K562 (cell line): ENCODE measurements around the gene C1orf74. TPM values are rescaled to one million over a fixed set of nuclear protein-coding genes. Genes with fewer than 3 reads are reported as not detected.

Experiments
- EHMT2 ChIP-seq: fragments of 450-650 bp; IDR thresholded peaks from 2 replicates; pipeline ENCODE4 v1.6.1; 2018; ENCODE audit warnings: antibody characterized with exemption
- ELF2 ChIP-seq: fragments of 250-450 bp; sonication (Bioruptor Pico); IDR thresholded peaks from 2 replicates; pipeline ENCODE4 v1.5.0; 2021; ENCODE audit warnings: mild to moderate bottlenecking
- EP400 ChIP-seq: fragments of 450-650 bp; IDR thresholded peaks from 2 replicates; pipeline ENCODE4 v1.6.1; 2017; ENCODE audit warnings: antibody characterized with exemption, mild to moderate bottlenecking, moderate library complexity
- ETV1 ChIP-seq: fragments of 450-650 bp; conservative IDR thresholded peaks from 2 replicates; pipeline ENCODE4 v1.6.1; 2016; ENCODE audit warnings: missing genetic modification characterization, control low read depth, low read depth, missing compliant biosample characterization
- HCFC1 ChIP-seq: IDR thresholded peaks from 2 replicates; pipeline ENCODE4 v1.6.1; 2012; ENCODE audit warnings: low read depth, low read length, improper control_type of control experiment
- HMG20A ChIP-seq: fragments of 450-650 bp; formaldehyde crosslinking; conservative IDR thresholded peaks from 2 replicates; pipeline ENCODE4 v1.4.0; 2020; ENCODE audit warnings: mild to moderate bottlenecking, mixed read lengths
- HNRNPLL ChIP-seq: fragments of 200-400 bp; formaldehyde crosslinking; IDR thresholded peaks from 2 replicates; pipeline ENCODE4 v1.6.1; 2017; ENCODE audit warnings: low read length, low read depth, mild to moderate bottlenecking; ENCODE audit not compliant: poor library complexity, severe bottlenecking
- ILK ChIP-seq: fragments of 450-650 bp; IDR thresholded peaks from 2 replicates; pipeline ENCODE4 v1.6.1; 2016; ENCODE audit warnings: missing genetic modification characterization, low read depth, mild to moderate bottlenecking, missing compliant biosample characterization, moderate library complexity, borderline replicate concordance
- JUNB ChIP-seq: fragments of 450-650 bp; formaldehyde crosslinking; conservative IDR thresholded peaks from 2 replicates; pipeline ENCODE4 v1.4.0; 2020; ENCODE audit warnings: mild to moderate bottlenecking
- KDM5B ChIP-seq: fragments of 200-600 bp; sonication (generic); IDR thresholded peaks from 2 replicates; pipeline ENCODE4 v1.6.1; 2012; ENCODE audit warnings: low read depth, mild to moderate bottlenecking, moderate library complexity, low read length, control low read depth, inconsistent platforms; ENCODE audit not compliant: insufficient replicate concordance
- MECOM ChIP-seq: fragments of 250-450 bp; sonication (Bioruptor Pico); IDR thresholded peaks from 2 replicates; pipeline ENCODE4 v1.8.0; 2022; ENCODE audit warnings: inconsistent platforms
- MXI1 ChIP-seq: IDR thresholded peaks from 2 replicates; pipeline ENCODE4 v1.6.1; 2011; ENCODE audit warnings: low read depth, mild to moderate bottlenecking, improper control_type of control experiment, low read length
- MYBL2 ChIP-seq, 2 experiments: fragments of 450-650 bp in 1 of 2; sonication (generic) in 1 of 2; formaldehyde crosslinking in 1 of 2; IDR thresholded peaks; 2 replicates each; pipeline versions ENCODE4 v1.6.1 to v1.8.1; 2017 to 2022; ENCODE audit warnings: borderline replicate concordance in 1 of 2, inconsistent platforms in 1 of 2, low read depth in 1 of 2, mild to moderate bottlenecking in 1 of 2, missing genetic modification reagents in 1 of 2, moderate library complexity in 1 of 2
- NCOA4 ChIP-seq: fragments of 450-650 bp; IDR thresholded peaks from 2 replicates; pipeline ENCODE4 v1.6.1; 2018; ENCODE audit warnings: mild to moderate bottlenecking; ENCODE audit not compliant: partially characterized antibody
- PHB ChIP-seq: fragments of 250-450 bp; sonication (Bioruptor Pico); IDR thresholded peaks from 2 replicates; pipeline ENCODE4 v1.5.0; 2021
- SMAD1 ChIP-seq: fragments of 150-350 bp; IDR thresholded peaks from 2 replicates; pipeline ENCODE4 v1.6.1; 2014; ENCODE audit warnings: low read length, low read depth; ENCODE audit not compliant: partially characterized antibody
- SOX6 ChIP-seq: fragments of 450-650 bp; IDR thresholded peaks from 2 replicates; pipeline ENCODE4 v1.6.1; 2014; ENCODE audit warnings: mild to moderate bottlenecking
- TCF7 ChIP-seq: sonication (generic); IDR thresholded peaks from 2 replicates; pipeline ENCODE4 v1.6.1; 2016; ENCODE audit warnings: antibody characterized with exemption, borderline replicate concordance
- TEAD1 ChIP-seq, 2 experiments: fragments of 450-650 bp in 1 of 2; sonication (generic) in 1 of 2; formaldehyde crosslinking; IDR thresholded peaks; 2 replicates each; pipeline versions ENCODE4 v1.4.0 to v1.8.0; 2020 to 2022; ENCODE audit warnings: mild to moderate bottlenecking in 2 of 2, missing genetic modification reagents in 1 of 2
- TRIM24 ChIP-seq, 2 experiments: fragments of 450-650 bp; IDR thresholded peaks; 2 replicates each; pipeline ENCODE4 v1.6.1; 2016
- polyA plus RNA-seq, 8 experiments: library from polyadenylated mRNA; depleted of rRNA in 4 of 8; stranded (reverse) in 5 of 8; unstranded in 3 of 8; fragments of >200 nt; fragmentation: Nextera tagmentation in 2 of 8; fragmentation: Illumina TruSeq in 1 of 8; extraction: Ambion mirVana in 2 of 8; extraction: Trizol in 1 of 8; gene quantifications; 2 replicates each; pipeline versions ENCODE4 v1.2.1 to v1.2.3, GENCODE V29; 2011 to 2014; ENCODE audit warnings: inconsistent platforms in 1 of 8, missing spikeins in 1 of 8
- total RNA-seq, 7 experiments: library from RNA; depleted of rRNA in 6 of 7; stranded (reverse); fragments of >200 nt in 6 of 7; fragmentation: Illumina TruSeq in 2 of 7; extraction: Trizol in 2 of 7; gene quantifications; 2 replicates each; pipeline versions ENCODE4 v1.2.1 to v1.2.3, GENCODE V29; 2011 to 2021; ENCODE audit warnings: low replicate concordance in 1 of 7
- TF ChIP-seq, protein P1 (sequence below): fragments of 450-650 bp; IDR thresholded peaks from 2 replicates; pipeline ENCODE4 v1.6.1; 2016; ENCODE audit warnings: borderline replicate concordance
- TF ChIP-seq, protein P2 (sequence below): fragments of 250-450 bp; sonication (Bioruptor Pico); IDR thresholded peaks from 2 replicates; pipeline ENCODE4 v1.4.0; 2020
- TF ChIP-seq, protein P3 (sequence below), 2 experiments: fragments of 450-650 bp; conservative IDR thresholded peaks; 2 replicates each; pipeline ENCODE4 v1.6.1; 2017; ENCODE audit warnings: mild to moderate bottlenecking in 2 of 2, moderate library complexity in 2 of 2

The C1orf74 gene
- total and polyA plus RNA-seq, 9 of the 15 experiments (the other 6 are each of a cell fraction or from before 2014, with no cell fraction given), result 4.0 to 7.6 (median 5.7) TPM

DNA sequence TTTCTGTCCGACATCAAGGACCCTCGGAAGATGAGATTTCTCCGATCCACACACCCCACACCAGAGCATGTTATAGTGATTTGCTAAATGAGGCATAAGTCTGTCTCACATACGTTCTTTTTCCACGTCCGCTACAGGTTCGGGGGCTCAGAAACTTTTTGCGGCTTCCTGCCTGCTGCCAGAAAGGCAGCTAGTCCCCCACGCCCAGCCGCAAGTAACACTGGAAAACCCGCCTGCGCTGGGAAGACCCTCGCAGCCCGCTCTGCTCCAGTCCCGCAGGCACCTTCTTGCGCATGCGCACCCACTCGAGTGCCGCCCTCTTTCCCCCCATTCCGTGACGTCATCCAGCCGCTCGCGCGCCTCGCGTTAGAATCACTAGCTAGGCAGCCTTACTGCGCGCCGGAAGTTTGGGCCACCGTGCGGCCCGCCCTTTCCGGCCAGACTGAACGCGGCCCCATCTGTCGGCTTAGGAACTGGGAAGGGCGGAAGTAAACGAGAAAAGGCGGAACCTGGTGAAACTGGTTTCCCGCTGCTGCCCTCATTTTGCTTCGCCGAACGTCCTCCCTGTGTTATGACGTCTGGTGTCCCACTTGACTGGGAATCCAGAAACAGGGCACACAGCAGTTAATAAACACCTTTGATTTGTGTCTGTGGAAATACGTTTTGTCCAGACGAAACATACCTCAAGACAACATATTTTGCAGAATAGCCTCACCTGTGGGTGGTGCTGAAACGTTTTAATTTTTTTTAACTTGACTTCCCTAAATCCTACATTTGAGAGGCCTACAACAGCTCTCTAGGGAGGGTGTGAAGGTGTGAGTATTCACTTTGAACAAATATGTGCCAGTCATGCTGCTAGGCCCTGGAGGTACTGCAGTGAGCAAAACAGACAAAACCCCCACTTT lies at the start of gene C1orf74 (continued):
- TF ChIP-seq HNRNPLL (peak; percentile 89), JUNB (CRISPR knock-in tag) (peak; percentile 93), TCF7 (0 out of 2 replicates have a peak, but pooled peaks have one; percentile 30), KDM5B (peak; percentile 89), HCFC1 (peak; percentile 88), MYBL2 (IDR thresholded peaks at IDR 0.05; ENCODE audit: low read depth) (no peak), MYBL2 (CRISPR knock-in tag; IDR thresholded peaks at IDR 0.05; ENCODE audit: borderline replicate concordance) (no peak), TEAD1 (CRISPR knock-in tag; IDR thresholded peaks at IDR 0.05) (peak in 1 of 2 experiments; percentile 55; a peak in 2 of 4 replicates), SOX6 (peak; percentile 61), TRIM24 (IDR thresholded peaks at IDR 0.05) (peak; percentile 50 to 63; a peak in 2 of 4 replicates), NCOA4 (no peak), EP400 (peak; percentile 85), EHMT2 (peak; percentile 97), ILK (tag) (peak; percentile 57; the same call in 1 of the 2 replicates), MECOM (CRISPR knock-in tag) (peak; percentile 75; the same call in 1 of the 2 replicates), ETV1 (peak; percentile 95), SMAD1 (peak; percentile 66), ELF2 (CRISPR knock-in tag) (peak; percentile 87), MXI1 (peak; percentile 61; the same call in 1 of the 2 replicates), PHB (0 out of 2 replicates have a peak, but pooled peaks have one; percentile 64), HMG20A (CRISPR knock-in tag) (no peak)
- TF ChIP-seq, protein P1, sequence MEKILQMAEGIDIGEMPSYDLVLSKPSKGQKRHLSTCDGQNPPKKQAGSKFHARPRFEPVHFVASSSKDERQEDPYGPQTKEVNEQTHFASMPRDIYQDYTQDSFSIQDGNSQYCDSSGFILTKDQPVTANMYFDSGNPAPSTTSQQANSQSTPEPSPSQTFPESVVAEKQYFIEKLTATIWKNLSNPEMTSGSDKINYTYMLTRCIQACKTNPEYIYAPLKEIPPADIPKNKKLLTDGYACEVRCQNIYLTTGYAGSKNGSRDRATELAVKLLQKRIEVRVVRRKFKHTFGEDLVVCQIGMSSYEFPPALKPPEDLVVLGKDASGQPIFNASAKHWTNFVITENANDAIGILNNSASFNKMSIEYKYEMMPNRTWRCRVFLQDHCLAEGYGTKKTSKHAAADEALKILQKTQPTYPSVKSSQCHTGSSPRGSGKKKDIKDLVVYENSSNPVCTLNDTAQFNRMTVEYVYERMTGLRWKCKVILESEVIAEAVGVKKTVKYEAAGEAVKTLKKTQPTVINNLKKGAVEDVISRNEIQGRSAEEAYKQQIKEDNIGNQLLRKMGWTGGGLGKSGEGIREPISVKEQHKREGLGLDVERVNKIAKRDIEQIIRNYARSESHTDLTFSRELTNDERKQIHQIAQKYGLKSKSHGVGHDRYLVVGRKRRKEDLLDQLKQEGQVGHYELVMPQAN, result 0 out of 2 replicates have a peak, but pooled peaks have one; percentile 53
- TF ChIP-seq, protein P2, sequence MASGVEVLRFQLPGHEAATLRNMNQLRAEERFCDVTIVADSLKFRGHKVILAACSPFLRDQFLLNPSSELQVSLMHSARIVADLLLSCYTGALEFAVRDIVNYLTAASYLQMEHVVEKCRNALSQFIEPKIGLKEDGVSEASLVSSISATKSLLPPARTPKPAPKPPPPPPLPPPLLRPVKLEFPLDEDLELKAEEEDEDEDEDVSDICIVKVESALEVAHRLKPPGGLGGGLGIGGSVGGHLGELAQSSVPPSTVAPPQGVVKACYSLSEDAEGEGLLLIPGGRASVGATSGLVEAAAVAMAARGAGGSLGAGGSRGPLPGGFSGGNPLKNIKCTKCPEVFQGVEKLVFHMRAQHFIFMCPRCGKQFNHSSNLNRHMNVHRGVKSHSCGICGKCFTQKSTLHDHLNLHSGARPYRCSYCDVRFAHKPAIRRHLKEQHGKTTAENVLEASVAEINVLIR (CRISPR knock-in tag), result peak; percentile 98
- TF ChIP-seq, protein P3, sequence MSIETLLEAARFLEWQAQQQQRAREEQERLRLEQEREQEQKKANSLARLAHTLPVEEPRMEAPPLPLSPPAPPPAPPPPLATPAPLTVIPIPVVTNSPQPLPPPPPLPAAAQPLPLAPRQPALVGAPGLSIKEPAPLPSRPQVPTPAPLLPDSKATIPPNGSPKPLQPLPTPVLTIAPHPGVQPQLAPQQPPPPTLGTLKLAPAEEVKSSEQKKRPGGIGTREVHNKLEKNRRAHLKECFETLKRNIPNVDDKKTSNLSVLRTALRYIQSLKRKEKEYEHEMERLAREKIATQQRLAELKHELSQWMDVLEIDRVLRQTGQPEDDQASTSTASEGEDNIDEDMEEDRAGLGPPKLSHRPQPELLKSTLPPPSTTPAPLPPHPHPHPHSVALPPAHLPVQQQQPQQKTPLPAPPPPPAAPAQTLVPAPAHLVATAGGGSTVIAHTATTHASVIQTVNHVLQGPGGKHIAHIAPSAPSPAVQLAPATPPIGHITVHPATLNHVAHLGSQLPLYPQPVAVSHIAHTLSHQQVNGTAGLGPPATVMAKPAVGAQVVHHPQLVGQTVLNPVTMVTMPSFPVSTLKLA (conservative IDR thresholded peaks at IDR 0.05), result peak; percentile 74 to 86; a peak in 3 of 4 replicates
